ENCODE results near the gene IER3. TPM values are rescaled to one million over a fixed set of nuclear protein-coding genes. Genes with fewer than 3 reads are reported as not detected.
A peak's percentile ranks its signal among the peaks of the same experiment; 100 is the strongest.

IER3 gene
- total RNA-seq, 4 donors from 2014 or later = 0.24 to 2.0 (median 1.4) TPM

- Histone ChIP-seq H3K4me1 (peaks cover 19 to 22% of the 10 kb centered on the region in 2 donors), H3K4me3 (peak overlapping the region in 2 of 4 donors; percentile 0 to 1), H3K36me3 (no peaks in the 10 kb centered on the region), H3K27me3 (no peaks in the 10 kb centered on the region), H3K9me3 (no peaks in the 10 kb centered on the region), H3K27ac (peak overlapping the region; percentile 86 to 95 (median 92))
- in situ Hi-C loops (cut with MboI; ENCODE audit: low sequenced_read_pairs in 4 of 4) (no loop called here), intact Hi-C loops (cut with DNase I; ENCODE audit: low total_unique reads) (loop anchor here (1.0 to 2.0 kb wide), 3 partner anchors 9 to 76 kb away; no protein-coding TSS in a partner anchor)
- TF ChIP-seq POLR2A (IDR thresholded peaks at IDR 0.05) = peak; percentile 19 to 31
- peak in 3 of 5 experiments; percentile 12 to 19 (median 13) for TF ChIP-seq CTCF (IDR thresholded peaks at IDR 0.05 in 4 of 5, conservative IDR thresholded peaks at IDR 0.05 in 1 of 5)
- ATAC-seq (peak; percentile 97), DNase-seq (peak; percentile 93 to 98)
Observed at GRCh38 chr6:30752157-30752927, 8.0 kb upstream of the IER3 start.

DNA sequence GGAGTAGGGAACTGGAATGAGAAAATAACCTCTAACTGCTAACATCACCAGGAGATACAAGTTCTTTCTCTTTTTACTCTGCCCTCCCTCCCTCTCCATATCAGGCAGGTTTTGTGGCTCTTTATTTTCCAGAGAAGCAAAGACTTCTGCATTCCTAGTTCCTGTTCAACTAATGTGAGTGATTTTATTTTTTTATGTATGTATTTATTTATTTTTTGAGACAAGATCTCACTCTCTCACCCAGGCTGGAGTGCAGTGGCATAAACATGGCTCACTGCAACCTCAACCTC lies 6.0 kb upstream of the IER3 start:
- peaks cover 19 to 22% of the 10 kb centered on the region in 2 donors for H3K4me1 ChIP-seq

GRCh38 chr6:30749554-30750378 lies 5.4 kb upstream of the IER3 start:
- Histone ChIP-seq H3K36me3 (no peaks in the 10 kb centered on the region), H3K27ac (no peak overlapping the region), H3K4me3 (no peak overlapping the region), H3K9me3 (no peaks in the 10 kb centered on the region), H3K27me3 (no peaks in the 10 kb centered on the region), H3K4me1 (peaks cover 19 to 22% of the 10 kb centered on the region in 2 donors)
- TF ChIP-seq CTCF (IDR thresholded peaks at IDR 0.05 in 4 of 5, conservative IDR thresholded peaks at IDR 0.05 in 1 of 5) (no peak), POLR2A (IDR thresholded peaks at IDR 0.05) (no peak)
- DNase-seq = no peak
- ATAC-seq = no peak
- intact Hi-C loops (cut with DNase I; ENCODE audit: low total_unique reads) = loop anchor here (10.0 kb wide), 1 partner anchor 165 kb away; the partner anchor contains the start of gene VARS2
- in situ Hi-C loops (cut with MboI; ENCODE audit: low sequenced_read_pairs in 4 of 4) = loop anchor here in 3 of 4 donors (5.0 to 25.0 kb wide), 4 partner anchors 75 to 138 kb away; partner anchors contain the start of gene DDR1 (in 1 of the 3)

More for the DNA sequence above, 6.0 kb upstream of the IER3 start:
- Histone ChIP-seq H3K9me3 (no peaks in the 10 kb centered on the region), H3K4me3 (no peak overlapping the region), H3K36me3 (no peaks in the 10 kb centered on the region), H3K27ac (no peak overlapping the region), H3K27me3 (no peaks in the 10 kb centered on the region)
- TF ChIP-seq POLR2A (IDR thresholded peaks at IDR 0.05) = no peak
- no peak for TF ChIP-seq CTCF (IDR thresholded peaks at IDR 0.05 in 4 of 5, conservative IDR thresholded peaks at IDR 0.05 in 1 of 5)
- ATAC-seq (no peak), DNase-seq (no peak)
- in situ Hi-C loops (cut with MboI; ENCODE audit: low sequenced_read_pairs in 4 of 4) (no loop called here), intact Hi-C loops (cut with DNase I; ENCODE audit: low total_unique reads) (no loop called here)

- Histone ChIP-seq H3K4me3 (no peak overlapping the region), H3K36me3 (no peaks in the 10 kb centered on the region), H3K27ac (no peak overlapping the region), H3K27me3 (no peaks in the 10 kb centered on the region), H3K4me1 (peaks cover 19 to 22% of the 10 kb centered on the region in 2 donors), H3K9me3 (no peaks in the 10 kb centered on the region)
- ATAC-seq (no peak), DNase-seq (no peak)
- in situ Hi-C loops (cut with MboI; ENCODE audit: low sequenced_read_pairs in 4 of 4) = loop anchor here in 3 of 4 donors (5.0 to 25.0 kb wide), 4 partner anchors 76 to 138 kb away; partner anchors contain the start of gene DDR1 (in 1 of the 3)
- intact Hi-C loops (cut with DNase I; ENCODE audit: low total_unique reads) = loop anchor here (10.0 kb wide), 1 partner anchor 166 kb away; the partner anchor contains the start of gene VARS2
- TF ChIP-seq CTCF (IDR thresholded peaks at IDR 0.05 in 4 of 5, conservative IDR thresholded peaks at IDR 0.05 in 1 of 5) = no peak
- TF ChIP-seq POLR2A (IDR thresholded peaks at IDR 0.05) = no peak
Observed at GRCh38 chr6:30748851-30749540, 4.6 kb upstream of the IER3 start.

Measured in gastrocnemius medialis (tissue), 4 donors.